ENCODE measurements around the gene HSPA12B.
"Not testable (repeated sequence)": the region's sequence is repeated elsewhere in the genome, so short reads cannot be mapped to it uniquely, and the experiment has no call there.

Gene HSPA12B

DNA sequence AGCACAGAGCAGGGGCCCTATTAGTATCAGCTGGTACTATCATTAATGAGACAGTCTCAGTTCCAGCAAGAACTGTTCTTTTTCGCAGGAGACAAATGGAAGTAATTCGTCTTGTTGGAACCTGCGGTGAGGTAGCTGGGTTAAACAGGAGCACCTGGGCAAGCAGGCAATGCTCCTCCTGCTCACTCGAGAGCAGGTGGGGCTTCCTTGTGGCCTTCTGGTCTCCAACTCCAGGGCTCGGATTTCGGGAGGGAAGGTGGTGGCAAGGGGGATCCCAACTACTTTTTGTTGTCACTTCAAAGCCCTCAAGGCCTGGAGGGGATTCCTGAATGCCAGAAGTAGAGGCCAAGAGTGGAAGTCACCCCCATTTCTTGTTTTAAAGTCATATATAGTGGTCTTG, 50.1 kb downstream of the HSPA12B start:
- intact Hi-C loops (cut with DNase I), result loop anchor here (10.0 kb wide), 1 partner anchor 302 kb away; no protein-coding TSS in a partner anchor
- DNase-seq, result peak in 2 of 10 donors; percentile 40 to 66

- DNase-seq, result peak in 2 of 10 donors; percentile 35 to 49
- intact Hi-C loops (cut with DNase I), result loop anchor here (10.0 kb wide), 1 partner anchor 302 kb away; no protein-coding TSS in a partner anchor
These were observed 50.6 kb downstream of the HSPA12B start for GRCh38 chr20:3783068-3783489.

GRCh38 chr20:3783511-3784195, 51.2 kb downstream of the HSPA12B start:
- peak in 3 of 10 donors; percentile 44 to 59 (median 58) for DNase-seq
- intact Hi-C loops (cut with DNase I), result loop anchor here (10.0 kb wide), 1 partner anchor 301 kb away; no protein-coding TSS in a partner anchor

- peak in 3 of 10 donors; percentile 41 to 77 (median 64) for DNase-seq
- intact Hi-C loops (cut with DNase I), result loop anchor here (10.0 kb wide), 1 partner anchor 300 kb away; no protein-coding TSS in a partner anchor
These were observed 51.9 kb downstream of the HSPA12B start for GRCh38 chr20:3784216-3784853.

DNA sequence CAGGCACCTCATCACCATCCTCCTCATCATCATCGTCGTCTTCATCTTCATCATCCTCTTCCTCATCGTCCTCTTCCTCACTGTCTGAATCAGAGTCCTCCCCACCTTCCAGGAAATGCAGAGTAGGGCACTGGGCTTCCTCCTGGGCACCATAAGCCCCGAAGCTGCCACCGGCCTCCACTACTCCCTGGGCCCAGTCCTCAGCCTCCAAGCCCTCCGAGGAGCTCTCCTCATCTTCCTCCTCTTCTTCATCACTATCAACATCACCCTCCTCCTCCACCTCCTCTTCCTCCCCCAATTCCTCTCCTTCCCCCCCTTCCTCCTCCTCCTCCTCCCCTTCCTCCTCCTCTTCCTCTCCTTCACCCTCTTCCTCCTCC, 52.4 kb downstream of the HSPA12B start:
- intact Hi-C loops (cut with DNase I), result loop anchor here (10.0 kb wide), 1 partner anchor 300 kb away; no protein-coding TSS in a partner anchor
- peak in 2 of 10 donors; percentile 17 to 58 for DNase-seq

- intact Hi-C loops (cut with DNase I), result loop anchor here (1.0 to 10.0 kb wide), 3 partner anchors 35 to 299 kb away; partner anchors contain the start of genes AP5S1 and MAVS
- DNase-seq, result peak in 2 of 10 donors; percentile 67 to 89
These were observed 53.0 kb downstream of the HSPA12B start for GRCh38 chr20:3785240-3786125.

DNA sequence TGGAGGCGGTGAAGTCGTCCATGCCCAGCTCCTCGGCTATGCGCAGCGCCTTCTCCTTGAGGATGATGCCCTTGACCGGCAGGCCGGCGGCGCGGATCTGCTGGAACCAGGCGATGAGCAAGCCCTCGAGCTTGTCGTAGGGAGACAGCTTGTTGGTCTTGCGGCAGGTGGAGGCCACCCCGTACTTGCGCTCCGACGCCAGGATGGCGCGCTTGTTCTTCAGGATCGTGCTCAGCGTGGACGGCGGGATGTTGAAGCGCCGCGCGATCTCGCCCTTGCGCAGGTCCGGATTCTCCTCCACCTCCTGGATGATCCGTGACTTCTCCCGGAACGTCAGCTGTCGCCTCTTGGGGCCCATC, 53.6 kb downstream of the HSPA12B start:
- intact Hi-C loops (cut with DNase I), result loop anchor here (1.0 to 10.0 kb wide), 3 partner anchors 34 to 299 kb away; partner anchors contain the start of genes AP5S1 and MAVS
- DNase-seq, result peak in 5 of 10 donors; percentile 41 to 91 (median 52)

- intact Hi-C loops (cut with DNase I), result loop anchor here (1.0 to 10.0 kb wide), 3 partner anchors 34 to 298 kb away; partner anchors contain the start of genes AP5S1 and MAVS
- peak; percentile 83 to 98 (median 86) for DNase-seq
These were observed 54.3 kb downstream of the HSPA12B start, which contains the start of gene CENPB for GRCh38 chr20:3786665-3787323. TSS of gene CENPB (minus strand) at chr20:3786740. CDS start at chr20:3786483, 257 bp downstream.

GRCh38 chr20:3787324-3788014, 55.0 kb downstream of the HSPA12B start:
- intact Hi-C loops (cut with DNase I), result loop anchor here (2.0 to 10.0 kb wide), 2 partner anchors 59 to 297 kb away; partner anchors contain the start of gene MAVS
- peak in 3 of 10 donors; percentile 29 to 40 (median 37) for DNase-seq

GRCh38 chr20:3788685-3789155, 56.2 kb downstream of the HSPA12B start:
- intact Hi-C loops (cut with DNase I), result loop anchor here (10.0 kb wide), 1 partner anchor 296 kb away; no protein-coding TSS in a partner anchor

DNA sequence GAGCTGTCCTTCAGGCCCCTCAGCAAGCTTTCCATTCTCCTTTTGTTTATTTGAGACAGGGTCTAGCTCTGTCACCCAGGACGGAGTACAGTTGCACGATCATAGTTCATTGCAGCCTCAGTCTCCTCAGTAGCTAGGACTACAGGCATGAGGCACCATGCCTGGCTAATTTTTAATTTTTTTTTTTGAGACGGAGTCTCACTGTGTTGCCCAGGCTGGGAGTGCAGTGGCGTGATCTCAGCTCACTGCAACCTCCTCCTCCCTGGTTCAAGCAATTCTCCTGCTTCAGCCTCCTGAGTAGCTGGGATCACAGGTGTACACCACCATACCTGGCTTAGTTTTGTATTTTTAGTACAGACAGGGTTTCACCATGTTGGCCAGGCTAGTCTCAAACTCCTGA, 56.7 kb downstream of the HSPA12B start:
- intact Hi-C loops (cut with DNase I), result loop anchor here (10.0 kb wide), 1 partner anchor 296 kb away; no protein-coding TSS in a partner anchor
- DNase-seq, result peak in 2 of 10 donors; percentile 7 to 16

More at GRCh38 chr20:3788685-3789155, 56.2 kb downstream of the HSPA12B start:
- DNase-seq, result peak in 2 of 10 donors; percentile 8 to 54

GRCh38 chr20:3794168-3794567, 61.7 kb downstream of the HSPA12B start:
- DNase-seq; intact Hi-C loops (cut with DNase I): not testable (repeated sequence)

DNA sequence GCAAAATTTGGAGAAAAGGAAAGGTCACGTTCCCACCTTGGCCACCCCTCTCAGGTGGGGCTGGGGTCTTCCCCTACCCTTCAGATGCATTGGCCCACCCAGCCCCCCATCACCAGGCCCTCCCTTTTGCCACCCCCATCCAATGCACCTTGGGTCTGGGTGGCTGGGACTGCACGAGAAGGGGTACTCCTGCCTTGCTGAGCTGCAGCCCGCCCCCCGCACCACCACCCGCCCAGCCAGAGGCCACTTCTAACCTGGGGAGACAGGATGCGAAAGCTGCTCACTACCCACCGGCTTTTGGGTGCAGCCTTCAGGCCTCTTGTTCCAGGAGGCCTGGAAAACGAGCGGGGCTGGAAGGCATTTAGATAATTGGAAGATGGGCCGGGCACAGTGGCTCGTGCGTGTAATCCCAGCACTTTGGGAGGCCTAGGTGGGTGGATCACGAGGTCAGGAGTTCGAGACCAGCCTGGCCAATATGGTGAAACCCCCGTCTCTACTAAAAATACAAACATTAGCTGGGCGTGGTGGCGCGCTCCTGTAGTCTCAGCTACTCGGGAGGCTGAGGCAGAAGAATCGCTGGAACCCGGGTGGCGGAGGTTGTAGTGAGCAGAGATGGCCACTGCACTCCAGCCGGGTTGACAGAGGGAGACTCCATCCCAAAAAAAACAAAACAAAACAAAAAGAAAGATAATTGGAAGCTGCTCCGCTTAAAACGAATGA, 62.4 kb downstream of the HSPA12B start:
- DNase-seq, result peak in 3 of 10 donors; percentile 44 to 77 (median 55)
- intact Hi-C loops (cut with DNase I), result no loop called here

DNA sequence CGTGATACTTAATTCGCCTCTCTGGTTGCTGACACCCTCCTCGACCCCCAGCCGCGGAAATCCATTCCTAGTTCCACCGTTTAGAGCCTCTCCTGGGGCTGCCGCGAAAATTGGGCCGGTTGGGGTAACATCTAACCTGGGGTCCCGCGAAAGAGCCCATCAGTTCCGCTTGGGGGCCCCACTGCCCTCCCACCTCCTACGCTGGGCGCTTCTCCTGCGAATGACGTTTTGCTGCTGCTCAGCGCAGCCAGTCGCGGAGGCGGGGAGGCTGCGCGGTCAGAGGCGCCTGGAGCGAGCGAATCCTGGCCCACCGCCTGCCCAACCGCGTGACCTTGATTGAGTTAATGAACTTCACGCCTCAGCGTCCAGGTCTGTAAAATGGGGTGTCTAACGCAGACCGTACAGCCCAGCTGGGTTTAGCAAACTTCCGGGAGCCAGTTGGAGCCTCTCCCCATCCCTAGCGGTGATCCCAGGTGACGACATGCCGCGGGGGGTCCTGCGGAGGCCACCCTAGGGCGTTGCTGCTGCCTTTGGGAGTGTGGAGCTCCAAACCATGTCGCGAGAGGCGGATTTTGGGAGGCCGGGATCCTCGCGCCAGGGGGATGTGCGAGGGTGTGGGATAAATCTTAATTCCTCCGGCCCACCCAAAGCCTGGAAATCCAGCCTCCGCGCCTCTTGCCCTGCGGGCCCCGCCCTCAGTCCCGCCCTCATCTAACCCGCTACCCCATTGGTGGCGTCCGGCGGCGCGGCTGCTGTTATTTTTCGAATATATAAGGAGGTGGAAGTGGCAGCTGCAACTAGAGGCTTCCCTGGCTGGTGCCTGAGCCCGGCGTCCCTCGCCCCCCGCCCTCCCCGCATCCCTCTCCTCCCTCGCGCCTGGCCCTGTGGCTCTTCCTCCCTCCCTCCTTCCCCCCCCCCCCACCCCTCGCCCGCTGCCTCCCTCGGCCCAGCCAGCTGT, 63.3 kb downstream of the HSPA12B start, which contains the start of gene CDC25B:
TSS of gene CDC25B (plus strand) at position 800 of the 958 bp plus-strand sequence. CDS start 222 bp downstream, outside the sequence.
- peak; percentile 93 to 99 (median 95) for DNase-seq
- intact Hi-C loops (cut with DNase I), result no loop called here

DNA sequence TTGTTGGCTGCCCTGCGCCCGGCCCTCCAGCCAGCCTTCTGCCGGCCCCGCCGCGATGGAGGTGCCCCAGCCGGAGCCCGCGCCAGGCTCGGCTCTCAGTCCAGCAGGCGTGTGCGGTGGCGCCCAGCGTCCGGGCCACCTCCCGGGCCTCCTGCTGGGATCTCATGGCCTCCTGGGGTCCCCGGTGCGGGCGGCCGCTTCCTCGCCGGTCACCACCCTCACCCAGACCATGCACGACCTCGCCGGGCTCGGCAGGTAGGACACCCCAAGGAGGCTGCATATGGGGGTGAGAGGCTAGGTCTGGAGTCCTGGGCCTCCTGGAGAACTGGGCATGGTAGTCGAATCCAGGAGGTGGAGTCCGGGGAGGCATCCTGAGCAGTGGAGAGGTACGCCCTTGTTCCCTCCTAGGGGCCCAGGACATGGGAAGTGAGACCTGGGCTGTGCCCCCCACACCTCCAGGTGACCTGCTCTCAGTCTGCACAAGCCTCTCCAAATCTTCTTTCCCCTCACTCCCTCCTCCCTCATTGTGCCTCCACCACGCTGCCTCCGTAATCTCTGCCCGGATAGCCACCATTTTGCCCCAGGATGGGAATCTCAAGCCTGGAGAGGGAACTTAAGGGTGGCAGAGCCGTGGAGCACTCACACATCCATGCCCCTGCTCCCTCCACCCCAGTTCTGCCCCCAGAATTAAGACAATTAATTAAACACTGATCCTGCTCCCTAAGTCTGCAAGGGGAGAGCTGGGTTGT, 64.2 kb downstream of the HSPA12B start:
- DNase-seq, result peak in 3 of 10 donors; percentile 31 to 80 (median 41)
- intact Hi-C loops (cut with DNase I), result no loop called here

DNA sequence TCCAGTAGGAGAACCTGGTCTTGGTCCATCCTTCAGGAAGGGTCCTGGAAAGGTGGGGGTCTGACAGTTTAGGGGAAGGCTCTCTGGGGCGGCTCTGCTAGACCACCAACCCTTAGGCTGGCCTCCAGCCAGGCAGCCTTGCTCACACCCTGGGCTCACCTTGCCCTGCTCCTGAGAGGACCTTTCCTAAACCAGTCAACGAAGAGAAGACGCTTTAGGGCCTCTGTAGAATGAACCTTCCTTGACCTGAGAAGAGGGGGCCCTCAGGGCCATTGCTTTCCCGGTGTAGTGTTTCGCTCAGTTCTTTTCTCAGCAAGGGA, 64.7 kb downstream of the HSPA12B start:
- DNase-seq, result peak in 3 of 10 donors; percentile 33 to 55 (median 54)
- intact Hi-C loops (cut with DNase I), result no loop called here
